Measurements from ENCODE around the gene MVB12B.

DNA sequence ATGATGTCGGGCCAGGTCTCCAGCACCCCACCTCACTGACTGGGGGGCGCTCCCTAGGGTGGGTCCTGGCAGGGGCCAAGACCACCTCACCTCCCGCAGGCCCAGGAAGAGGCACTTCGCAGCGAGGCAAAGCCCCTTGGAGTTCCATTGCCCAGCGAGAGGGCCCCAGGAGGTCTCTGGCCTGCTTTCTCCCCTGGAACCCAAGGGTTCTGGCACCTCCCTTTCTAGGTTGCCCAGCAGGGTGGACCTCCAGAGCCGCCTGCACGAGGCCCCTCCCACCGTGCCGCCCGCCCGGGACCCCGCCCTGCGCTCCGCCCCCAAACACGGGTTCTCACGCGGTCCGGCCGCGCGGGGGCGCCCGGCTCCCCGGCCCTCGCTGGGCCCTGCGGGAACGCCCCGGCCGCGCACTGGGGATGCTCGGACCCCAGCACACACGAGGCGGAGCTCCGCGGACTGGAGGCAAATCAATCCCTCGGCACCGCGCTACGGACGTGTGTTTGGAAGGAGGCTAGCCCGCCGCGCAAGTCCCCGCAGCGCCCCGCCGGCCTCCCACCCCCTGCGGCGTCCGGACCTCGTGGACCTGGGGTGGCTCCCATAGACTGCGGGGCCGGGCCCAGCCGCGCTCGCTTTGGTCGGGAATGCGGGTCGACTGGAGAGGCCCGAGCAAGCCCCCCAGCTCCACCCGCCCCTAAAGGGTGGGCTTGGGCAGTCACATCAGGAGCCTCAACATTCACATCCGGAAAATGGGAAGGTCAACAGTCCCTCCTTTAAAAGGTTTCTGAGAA is 187.6 kb downstream of the MVB12B start:
- TF ChIP-seq ZNF121 (CRISPR knock-in tag; IDR thresholded peaks at IDR 0.05) (no peak), PRRX2 (CRISPR knock-in tag; IDR thresholded peaks at IDR 0.05) (no peak), OVOL2 (CRISPR knock-in tag; IDR thresholded peaks at IDR 0.05; ENCODE audit: borderline replicate concordance) (no peak), ZNF138 (CRISPR knock-in tag; conservative IDR thresholded peaks at IDR 0.05) (no peak), ETV6 (CRISPR knock-in tag; IDR thresholded peaks at IDR 0.05) (no peak), ESRRA (CRISPR knock-in tag; IDR thresholded peaks at IDR 0.05; ENCODE audit: borderline replicate concordance) (no peak), KAT7 (CRISPR knock-in tag; IDR thresholded peaks at IDR 0.05; ENCODE audit: borderline replicate concordance) (no peak)
- TF ChIP-seq, protein P1, sequence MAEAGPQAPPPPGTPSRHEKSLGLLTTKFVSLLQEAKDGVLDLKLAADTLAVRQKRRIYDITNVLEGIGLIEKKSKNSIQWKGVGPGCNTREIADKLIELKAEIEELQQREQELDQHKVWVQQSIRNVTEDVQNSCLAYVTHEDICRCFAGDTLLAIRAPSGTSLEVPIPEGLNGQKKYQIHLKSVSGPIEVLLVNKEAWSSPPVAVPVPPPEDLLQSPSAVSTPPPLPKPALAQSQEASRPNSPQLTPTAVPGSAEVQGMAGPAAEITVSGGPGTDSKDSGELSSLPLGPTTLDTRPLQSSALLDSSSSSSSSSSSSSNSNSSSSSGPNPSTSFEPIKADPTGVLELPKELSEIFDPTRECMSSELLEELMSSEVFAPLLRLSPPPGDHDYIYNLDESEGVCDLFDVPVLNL (CRISPR knock-in tag; IDR thresholded peaks at IDR 0.05; ENCODE audit: borderline replicate concordance, low read depth), result no peak
- TF ChIP-seq, protein P2, sequence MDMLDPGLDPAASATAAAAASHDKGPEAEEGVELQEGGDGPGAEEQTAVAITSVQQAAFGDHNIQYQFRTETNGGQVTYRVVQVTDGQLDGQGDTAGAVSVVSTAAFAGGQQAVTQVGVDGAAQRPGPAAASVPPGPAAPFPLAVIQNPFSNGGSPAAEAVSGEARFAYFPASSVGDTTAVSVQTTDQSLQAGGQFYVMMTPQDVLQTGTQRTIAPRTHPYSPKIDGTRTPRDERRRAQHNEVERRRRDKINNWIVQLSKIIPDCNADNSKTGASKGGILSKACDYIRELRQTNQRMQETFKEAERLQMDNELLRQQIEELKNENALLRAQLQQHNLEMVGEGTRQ (CRISPR knock-in tag; IDR thresholded peaks at IDR 0.05), result no peak
- TF ChIP-seq, protein P3, sequence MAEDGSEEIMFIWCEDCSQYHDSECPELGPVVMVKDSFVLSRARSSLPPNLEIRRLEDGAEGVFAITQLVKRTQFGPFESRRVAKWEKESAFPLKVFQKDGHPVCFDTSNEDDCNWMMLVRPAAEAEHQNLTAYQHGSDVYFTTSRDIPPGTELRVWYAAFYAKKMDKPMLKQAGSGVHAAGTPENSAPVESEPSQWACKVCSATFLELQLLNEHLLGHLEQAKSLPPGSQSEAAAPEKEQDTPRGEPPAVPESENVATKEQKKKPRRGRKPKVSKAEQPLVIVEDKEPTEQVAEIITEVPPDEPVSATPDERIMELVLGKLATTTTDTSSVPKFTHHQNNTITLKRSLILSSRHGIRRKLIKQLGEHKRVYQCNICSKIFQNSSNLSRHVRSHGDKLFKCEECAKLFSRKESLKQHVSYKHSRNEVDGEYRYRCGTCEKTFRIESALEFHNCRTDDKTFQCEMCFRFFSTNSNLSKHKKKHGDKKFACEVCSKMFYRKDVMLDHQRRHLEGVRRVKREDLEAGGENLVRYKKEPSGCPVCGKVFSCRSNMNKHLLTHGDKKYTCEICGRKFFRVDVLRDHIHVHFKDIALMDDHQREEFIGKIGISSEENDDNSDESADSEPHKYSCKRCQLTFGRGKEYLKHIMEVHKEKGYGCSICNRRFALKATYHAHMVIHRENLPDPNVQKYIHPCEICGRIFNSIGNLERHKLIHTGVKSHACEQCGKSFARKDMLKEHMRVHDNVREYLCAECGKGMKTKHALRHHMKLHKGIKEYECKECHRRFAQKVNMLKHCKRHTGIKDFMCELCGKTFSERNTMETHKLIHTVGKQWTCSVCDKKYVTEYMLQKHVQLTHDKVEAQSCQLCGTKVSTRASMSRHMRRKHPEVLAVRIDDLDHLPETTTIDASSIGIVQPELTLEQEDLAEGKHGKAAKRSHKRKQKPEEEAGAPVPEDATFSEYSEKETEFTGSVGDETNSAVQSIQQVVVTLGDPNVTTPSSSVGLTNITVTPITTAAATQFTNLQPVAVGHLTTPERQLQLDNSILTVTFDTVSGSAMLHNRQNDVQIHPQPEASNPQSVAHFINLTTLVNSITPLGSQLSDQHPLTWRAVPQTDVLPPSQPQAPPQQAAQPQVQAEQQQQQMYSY (CRISPR knock-in tag; IDR thresholded peaks at IDR 0.05), result no peak
- TF ChIP-seq, protein P4, sequence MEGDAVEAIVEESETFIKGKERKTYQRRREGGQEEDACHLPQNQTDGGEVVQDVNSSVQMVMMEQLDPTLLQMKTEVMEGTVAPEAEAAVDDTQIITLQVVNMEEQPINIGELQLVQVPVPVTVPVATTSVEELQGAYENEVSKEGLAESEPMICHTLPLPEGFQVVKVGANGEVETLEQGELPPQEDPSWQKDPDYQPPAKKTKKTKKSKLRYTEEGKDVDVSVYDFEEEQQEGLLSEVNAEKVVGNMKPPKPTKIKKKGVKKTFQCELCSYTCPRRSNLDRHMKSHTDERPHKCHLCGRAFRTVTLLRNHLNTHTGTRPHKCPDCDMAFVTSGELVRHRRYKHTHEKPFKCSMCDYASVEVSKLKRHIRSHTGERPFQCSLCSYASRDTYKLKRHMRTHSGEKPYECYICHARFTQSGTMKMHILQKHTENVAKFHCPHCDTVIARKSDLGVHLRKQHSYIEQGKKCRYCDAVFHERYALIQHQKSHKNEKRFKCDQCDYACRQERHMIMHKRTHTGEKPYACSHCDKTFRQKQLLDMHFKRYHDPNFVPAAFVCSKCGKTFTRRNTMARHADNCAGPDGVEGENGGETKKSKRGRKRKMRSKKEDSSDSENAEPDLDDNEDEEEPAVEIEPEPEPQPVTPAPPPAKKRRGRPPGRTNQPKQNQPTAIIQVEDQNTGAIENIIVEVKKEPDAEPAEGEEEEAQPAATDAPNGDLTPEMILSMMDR (IDR thresholded peaks at IDR 0.05), result peak; percentile 56
- TF ChIP-seq, protein P5, sequence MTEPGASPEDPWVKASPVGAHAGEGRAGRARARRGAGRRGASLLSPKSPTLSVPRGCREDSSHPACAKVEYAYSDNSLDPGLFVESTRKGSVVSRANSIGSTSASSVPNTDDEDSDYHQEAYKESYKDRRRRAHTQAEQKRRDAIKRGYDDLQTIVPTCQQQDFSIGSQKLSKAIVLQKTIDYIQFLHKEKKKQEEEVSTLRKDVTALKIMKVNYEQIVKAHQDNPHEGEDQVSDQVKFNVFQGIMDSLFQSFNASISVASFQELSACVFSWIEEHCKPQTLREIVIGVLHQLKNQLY (CRISPR knock-in tag; IDR thresholded peaks at IDR 0.05), result no peak

All from WTC11 (cell line).